Epithelial cell of esophagus (primary cell): ENCODE results near the gene MMP19.

ENCODE experiments used
- DNase-seq: peaks from one replicate; pipeline ENCODE4 v3.0.0; 2010; ENCODE audit warnings: low read depth
- H3K4me3 ChIP-seq: 2 replicates; pipeline ENCODE4 v1.5.1; 2011; ENCODE audit warnings: mild to moderate bottlenecking, low read length, control low read depth
- CTCF ChIP-seq: IDR thresholded peaks from 2 replicates; pipeline ENCODE4 v1.5.1; 2011; ENCODE audit warnings: low read depth, mild to moderate bottlenecking, low read length, control low read depth, inconsistent platforms; ENCODE audit not compliant: insufficient read depth; ENCODE audit errors: missing control alignments

Gene MMP19

GRCh38 chr12:55816881-55817344, 25.8 kb downstream of the MMP19 start:
- no peak for DNase-seq
- no peak for TF ChIP-seq CTCF
- H3K4me3 ChIP-seq: peak overlapping the region; percentile 95

- no peak for TF ChIP-seq CTCF
- peak overlapping the region; percentile 95 for H3K4me3 ChIP-seq
- DNase-seq: no peak
These were observed 27.3 kb downstream of the MMP19 start for GRCh38 chr12:55815473-55815872.

GRCh38 chr12:55814257-55814656, 28.5 kb downstream of the MMP19 start:
- TF ChIP-seq CTCF: no peak
- DNase-seq: no peak
- H3K4me3 ChIP-seq: no peak overlapping the region

GRCh38 chr12:55812088-55812487, 30.6 kb downstream of the MMP19 start:
- TF ChIP-seq CTCF: no peak
- H3K4me3 ChIP-seq: no peak overlapping the region
- DNase-seq: no peak

- no peak for TF ChIP-seq CTCF
- H3K4me3 ChIP-seq: no peak overlapping the region
- DNase-seq: no peak
These were observed 33.5 kb downstream of the MMP19 start for GRCh38 chr12:55809274-55809673.

GRCh38 chr12:55806982-55807381, 35.8 kb downstream of the MMP19 start:
- TF ChIP-seq CTCF: no peak
- H3K4me3 ChIP-seq: no peak overlapping the region

GRCh38 chr12:55797550-55797949, 45.2 kb downstream of the MMP19 start:
- no peak overlapping the region for H3K4me3 ChIP-seq
- TF ChIP-seq CTCF: no peak
- no peak for DNase-seq

More at GRCh38 chr12:55806982-55807381, 35.8 kb downstream of the MMP19 start:
- no peak for DNase-seq
